SW480 (cell line): ENCODE measurements around the gene ACSM6.

Source experiments
- DNase-seq: peaks from one replicate; pipeline ENCODE4 v3.0.0-alpha.2; 2016; ENCODE audit warnings: low spot score

The ACSM6 gene

GRCh38 chr10:95245425-95246055, 51.5 kb downstream of the ACSM6 start:
- DNase-seq, result no peak

DNA sequence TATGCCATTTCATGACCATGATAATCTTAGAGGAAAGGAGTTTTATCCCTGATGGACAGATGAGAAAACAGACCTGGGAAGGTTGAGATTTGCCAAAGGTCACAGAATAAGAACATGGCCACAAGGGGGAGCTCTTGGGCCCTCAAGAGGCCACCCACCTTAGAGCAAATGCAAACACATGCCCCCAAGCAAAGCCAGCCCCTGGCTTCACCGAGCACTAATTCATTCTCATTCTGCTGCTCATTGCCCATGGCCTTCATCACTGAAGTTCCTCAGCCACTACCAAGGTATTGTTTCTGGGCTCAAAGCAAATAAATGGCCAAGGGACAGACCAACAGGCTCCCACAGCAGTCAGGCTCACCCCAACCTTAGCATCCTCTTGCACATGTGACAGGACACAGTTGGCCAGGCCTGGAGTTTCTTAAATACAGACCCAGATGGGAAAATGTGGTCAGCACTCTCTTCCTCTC, 52.6 kb downstream of the ACSM6 start:
- DNase-seq, result peak; percentile 47

- no peak for DNase-seq
Observed at GRCh38 chr10:95247200-95247880, 53.3 kb downstream of the ACSM6 start.

DNA sequence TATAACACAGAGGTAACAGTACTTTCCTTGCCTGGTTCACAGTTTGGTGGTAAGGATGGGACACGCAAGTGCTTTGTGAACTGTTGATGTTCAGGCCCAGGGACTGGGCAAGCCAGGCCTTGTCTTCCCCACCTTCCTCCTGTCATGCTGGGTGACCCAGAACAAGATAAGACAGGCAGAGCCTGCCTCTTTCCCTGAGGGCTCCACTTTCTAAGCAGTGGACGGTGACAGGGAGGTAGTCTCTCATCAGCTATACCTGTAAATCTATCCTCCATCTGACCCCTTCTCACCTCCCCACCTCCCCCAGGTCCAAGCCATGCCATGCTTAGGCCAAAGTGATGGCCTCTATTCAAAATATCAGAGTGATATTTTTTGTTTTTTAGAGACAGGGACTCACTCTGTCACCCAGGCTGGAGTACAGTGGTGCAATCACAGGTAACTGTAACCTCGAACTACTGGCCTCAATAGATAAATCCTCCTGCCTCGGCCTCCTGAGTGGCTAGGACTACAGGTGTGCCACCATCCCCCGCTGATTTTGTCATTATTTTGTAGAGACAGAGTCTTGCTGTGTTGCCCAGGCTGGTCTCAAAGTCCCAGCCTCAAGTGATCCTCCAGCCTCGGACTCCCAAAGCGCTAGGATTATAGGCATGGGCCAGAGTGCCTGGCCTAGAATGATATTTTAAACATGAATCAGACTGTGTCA, 54.0 kb downstream of the ACSM6 start:
- DNase-seq, result no peak

- DNase-seq, result no peak
Observed at GRCh38 chr10:95248989-95249388, 55.0 kb downstream of the ACSM6 start.

DNA sequence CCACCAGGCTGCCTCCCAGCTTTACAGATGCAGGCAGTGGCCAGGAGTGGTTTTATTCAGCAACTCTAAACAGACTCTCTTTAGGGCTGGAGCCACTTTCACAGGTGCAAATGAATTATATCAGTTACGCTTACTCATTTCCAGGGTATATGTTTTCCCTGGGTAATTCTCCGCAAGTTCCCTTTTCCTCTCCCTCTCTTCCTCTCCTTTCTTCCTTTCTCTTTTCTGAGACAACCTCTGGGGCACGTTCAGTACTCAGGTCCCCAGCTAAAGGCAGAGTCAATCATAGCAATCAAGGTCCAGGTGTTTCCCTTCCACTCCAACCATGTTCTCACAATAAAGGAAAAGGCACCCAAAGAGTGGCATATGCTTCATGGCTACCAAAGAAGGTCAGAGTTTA, 55.4 kb downstream of the ACSM6 start:
- no peak for DNase-seq

- no peak for DNase-seq
Observed at GRCh38 chr10:95250856-95251255, 56.8 kb downstream of the ACSM6 start.

- DNase-seq, result no peak
Observed at GRCh38 chr10:95253007-95253406, 59.0 kb downstream of the ACSM6 start.

- no peak for DNase-seq
Observed at GRCh38 chr10:95253686-95254085, 59.6 kb downstream of the ACSM6 start.

GRCh38 chr10:95254629-95255028, 60.6 kb downstream of the ACSM6 start:
- DNase-seq, result no peak

DNA sequence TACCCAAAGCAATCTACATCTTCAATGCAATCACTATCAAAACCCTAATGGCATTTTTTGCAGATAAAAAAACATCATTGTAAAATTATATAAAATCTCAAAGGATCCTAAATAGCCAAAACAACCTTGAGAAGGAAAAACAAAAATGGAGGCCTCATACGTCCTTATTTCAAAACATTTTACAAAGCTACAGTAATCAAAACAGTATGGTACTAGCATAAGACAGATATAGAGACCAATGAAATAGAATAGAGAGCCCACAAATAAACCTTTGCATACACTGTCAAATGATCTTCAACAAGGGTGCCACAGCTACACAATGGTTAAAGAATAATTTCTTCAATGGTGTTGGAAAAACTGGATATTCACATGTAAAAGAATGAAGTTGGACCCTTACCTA, 62.2 kb downstream of the ACSM6 start:
- DNase-seq, result no peak

DNA sequence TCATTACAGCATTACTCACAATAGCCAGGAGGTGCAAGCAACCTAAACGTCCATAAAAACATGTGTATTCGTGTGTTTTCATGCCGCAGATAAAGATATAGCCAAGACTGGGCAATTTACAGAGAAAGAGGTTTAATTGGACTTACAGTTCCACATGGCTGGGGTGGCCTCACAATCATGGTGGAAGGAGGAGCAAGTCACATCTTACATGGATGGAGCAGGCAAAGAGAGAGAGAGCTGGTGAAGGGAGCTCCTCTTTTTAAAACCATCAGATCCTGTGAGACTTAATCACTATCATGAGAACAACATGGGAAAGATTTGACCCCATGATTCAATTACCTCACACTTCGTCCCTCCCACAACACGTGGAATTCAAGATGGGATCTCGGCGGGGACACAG, 63.8 kb downstream of the ACSM6 start:
- DNase-seq, result no peak

- peak; percentile 77 for DNase-seq
Observed at GRCh38 chr10:95260397-95260881, 66.4 kb downstream of the ACSM6 start.

DNA sequence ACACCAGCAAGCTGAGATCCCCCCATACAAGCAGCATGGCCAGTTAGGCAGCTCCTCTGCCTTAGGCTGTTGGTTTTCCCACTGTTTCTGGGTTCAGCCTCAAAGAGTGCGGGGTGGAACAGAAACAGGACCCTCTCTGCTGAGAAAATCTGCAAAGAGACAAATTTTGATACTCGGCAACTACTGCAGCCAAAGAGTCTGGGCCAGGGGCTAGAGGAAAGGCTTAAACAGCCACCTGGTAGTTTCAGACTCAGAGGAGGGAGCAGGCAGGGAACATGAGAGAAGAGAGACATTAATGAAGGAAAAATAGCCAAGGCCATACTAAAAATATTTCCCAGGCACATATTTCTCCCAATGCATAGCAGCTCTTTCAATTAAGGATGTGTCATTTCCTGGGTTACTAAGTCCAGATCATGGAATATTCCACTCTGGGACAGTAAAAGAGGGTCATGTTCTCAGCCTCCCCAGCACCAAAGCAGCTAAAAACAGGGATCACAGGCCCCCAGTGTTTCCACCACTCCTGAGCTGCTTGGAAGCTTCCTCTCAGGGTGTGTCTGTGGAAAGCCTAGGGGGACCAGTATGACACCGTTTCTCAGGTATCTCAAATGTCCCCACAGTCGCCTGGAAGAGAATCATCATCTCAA, 67.0 kb downstream of the ACSM6 start:
- DNase-seq, result peak; percentile 9

GRCh38 chr10:95261926-95262325, 67.9 kb downstream of the ACSM6 start:
- DNase-seq, result no peak

DNA sequence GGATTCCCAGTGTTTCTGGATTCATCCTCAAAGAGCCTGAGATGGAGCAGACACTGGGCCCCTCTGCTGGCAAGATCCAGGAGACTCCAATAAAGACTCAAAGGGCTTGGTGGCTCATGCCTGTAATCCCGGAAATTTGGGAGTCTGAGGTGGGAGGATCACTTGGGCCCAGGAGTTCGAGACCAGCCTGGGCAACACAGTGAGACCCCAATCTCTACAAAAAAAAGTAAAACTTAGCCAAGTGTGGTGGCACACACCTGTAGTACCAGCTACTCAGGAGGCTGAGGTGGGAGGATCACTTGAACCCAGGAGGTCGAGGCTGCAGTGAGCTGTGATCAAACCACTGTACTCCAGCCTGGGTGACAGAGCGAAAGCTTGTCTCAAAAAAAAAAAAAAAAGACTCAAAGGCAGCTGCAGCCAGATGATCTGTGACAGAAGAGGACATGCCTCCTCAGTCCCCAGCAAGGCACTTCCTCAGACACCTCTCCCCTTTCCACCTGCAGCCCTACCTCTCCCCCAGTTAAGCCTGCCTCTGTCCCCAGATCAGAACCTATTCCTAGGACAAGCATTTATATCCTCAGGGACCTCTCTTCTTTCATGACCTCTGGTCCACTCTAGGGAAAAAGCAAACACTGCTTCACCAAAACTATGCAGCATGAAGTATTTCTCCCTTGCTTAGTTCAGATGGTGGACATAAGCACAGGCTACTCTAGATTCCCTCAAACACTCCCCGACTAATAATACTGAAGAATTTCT, 68.9 kb downstream of the ACSM6 start:
- DNase-seq, result no peak

DNA sequence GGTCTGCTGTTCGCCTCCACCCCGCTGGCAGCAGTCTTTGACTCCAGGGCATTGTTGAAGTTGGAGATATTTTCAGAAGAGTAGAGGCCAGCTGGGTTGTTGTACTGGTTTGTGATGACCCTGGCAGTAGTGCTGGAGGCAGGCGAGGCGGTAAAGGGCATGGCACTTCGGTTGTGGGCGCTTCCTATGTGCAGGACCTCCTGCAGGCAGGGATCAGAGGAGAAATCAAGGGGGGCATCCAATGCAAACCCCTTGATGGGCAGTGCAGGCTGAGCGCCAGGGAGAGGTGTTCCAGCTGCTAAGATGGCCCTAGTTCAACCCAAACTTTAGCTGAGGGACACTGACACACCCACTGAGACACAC, 69.8 kb downstream of the ACSM6 start:
- no peak for DNase-seq

DNA sequence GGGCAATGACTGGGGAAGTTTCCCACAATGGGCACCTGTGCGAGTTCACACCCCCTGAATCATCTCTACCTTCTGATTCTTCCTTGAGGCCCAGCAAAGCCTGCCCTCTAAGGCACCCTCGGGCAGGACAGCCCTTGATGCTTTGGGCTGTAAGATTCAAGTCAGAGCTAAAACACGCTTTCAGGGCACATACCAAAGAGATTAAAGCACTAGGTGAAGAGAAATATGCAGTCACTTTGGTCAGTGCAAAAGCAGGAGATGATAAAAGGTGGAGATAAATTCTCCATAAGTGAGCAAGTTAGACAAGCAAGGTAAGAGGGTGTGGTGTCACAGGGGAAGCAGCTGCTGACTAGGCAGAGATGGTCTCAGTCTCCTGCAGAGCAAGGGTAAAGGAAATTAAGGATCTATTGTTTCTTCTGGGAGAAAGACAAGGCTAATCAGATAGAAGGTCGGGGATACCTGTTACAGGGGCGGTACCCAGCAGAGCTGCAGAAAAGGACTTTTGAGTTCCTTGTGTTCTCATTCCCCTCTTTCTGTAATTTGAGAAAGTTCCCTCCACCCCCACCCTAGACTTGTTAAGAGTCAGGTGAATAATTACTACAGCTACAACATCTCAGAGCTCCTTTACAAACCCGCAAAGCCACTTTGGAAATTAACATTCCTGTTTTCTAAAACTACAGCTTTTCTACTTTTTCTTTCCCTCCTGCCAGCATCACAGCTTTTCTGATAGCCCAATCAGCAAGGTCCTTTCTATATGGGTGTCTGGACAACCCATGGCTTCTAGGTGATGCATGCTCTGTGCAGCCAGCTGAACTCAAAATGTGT, 70.4 kb downstream of the ACSM6 start:
- DNase-seq, result no peak

GRCh38 chr10:95265572-95265971, 71.5 kb downstream of the ACSM6 start:
- DNase-seq, result no peak

DNA sequence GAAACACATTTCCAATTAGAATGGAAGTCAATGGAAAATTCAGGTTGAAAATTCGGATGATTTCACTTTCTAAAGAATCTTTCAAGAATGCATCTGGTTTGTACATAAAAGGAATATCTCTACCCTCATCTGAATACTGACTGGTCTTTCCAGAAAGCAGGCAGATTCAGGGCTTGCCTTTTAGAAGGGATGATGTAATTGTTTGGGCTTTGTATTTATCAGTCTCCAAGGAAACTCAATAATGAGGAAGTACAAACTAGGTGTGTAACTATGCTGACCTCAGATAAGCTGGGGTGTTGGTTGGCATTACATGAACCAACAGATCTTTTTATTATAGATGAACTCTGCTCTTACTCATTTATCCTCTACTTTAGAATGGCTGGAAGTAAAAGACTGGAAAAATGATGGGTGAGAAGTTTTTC, 72.6 kb downstream of the ACSM6 start:
- peak; percentile 89 for DNase-seq

DNA sequence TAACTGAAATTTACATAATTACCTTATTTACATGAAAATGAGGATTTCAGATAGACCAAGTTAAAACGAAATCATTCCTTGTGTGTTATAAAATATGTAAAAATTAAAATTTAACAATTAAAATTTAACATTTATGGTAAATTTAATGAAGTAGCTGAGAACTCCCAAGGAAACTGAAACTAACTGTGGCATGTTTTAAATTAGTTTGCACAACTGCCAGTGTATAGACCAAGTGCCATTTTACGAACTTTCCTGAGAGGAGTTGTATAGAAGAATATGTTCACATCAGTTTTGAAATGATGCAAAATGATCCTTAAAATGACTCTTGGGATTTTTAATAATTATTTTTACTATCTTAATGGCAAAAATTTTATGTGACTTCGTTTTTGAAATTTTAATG, 73.2 kb downstream of the ACSM6 start:
- DNase-seq, result no peak
